Measurements from ENCODE around the gene DNPEP. TPM values are rescaled to one million over a fixed set of nuclear protein-coding genes. Genes with fewer than 3 reads are reported as not detected.

Gene DNPEP
- total and polyA plus RNA-seq, 2 donors (not counting 1 experiment from before 2014, with no cell fraction given): 82.6 to 91.7 TPM

GRCh38 chr2:219380926-219381325 lies 6.8 kb downstream of the DNPEP start:
- ChIA-PET POLR2A (no interaction called here), CTCF (no interaction called here)
- H3K9me3 Mint-ChIP-seq (ENCODE audit: insufficient read depth): no peaks in the 10 kb centered on the region
- no peak overlapping the region for H3K27ac Mint-ChIP-seq
- no peak overlapping the region for H3K27ac ChIP-seq (ENCODE audit: low read length in 2 of 2)
- DNase-seq (no peak), ATAC-seq (ENCODE audit: low read depth) (no peak)
- H3K4me3 ChIP-seq (ENCODE audit: control extremely low read depth in 1 of 5, extremely low read depth in 1 of 5, insufficient read depth in 1 of 5, low read depth in 2 of 5, low read length in 4 of 5): no peak overlapping the region
- H4K20me1 ChIP-seq (ENCODE audit: control insufficient read depth, insufficient read depth, low read length, poor library complexity, severe bottlenecking): no peaks in the 10 kb centered on the region
- TF ChIP-seq EZH2 (IDR thresholded peaks at IDR 0.05; ENCODE audit: borderline replicate concordance, insufficient read depth, low read depth, low read length, poor library complexity, severe bottlenecking) (no peak), CTCF (IDR thresholded peaks at IDR 0.05) (no peak)
- no peak overlapping the region for H2AFZ ChIP-seq (ENCODE audit: insufficient read depth, low read depth, low read length, poor library complexity, severe bottlenecking)
- intact Hi-C loops (cut with micrococcal nuclease): no loop called here
- no peaks in the 10 kb centered on the region for H3K9me3 ChIP-seq (ENCODE audit: control extremely low read depth in 1 of 3, control insufficient read depth in 2 of 3, insufficient read depth in 1 of 3, low read length in 2 of 3)
- H3K4me3 Mint-ChIP-seq: no peak overlapping the region
- no peaks in the 10 kb centered on the region for H3K27me3 ChIP-seq (replicated peaks in 1 of 4; ENCODE audit: control extremely low read depth in 1 of 4, control insufficient read depth in 3 of 4, insufficient read depth in 4 of 4, low read length in 3 of 4)
- no peaks in the 10 kb centered on the region for H3K4me1 ChIP-seq (ENCODE audit: control insufficient read depth in 2 of 2, insufficient read depth in 2 of 2, low read length in 2 of 2)
- H3K4me1 Mint-ChIP-seq: no peaks in the 10 kb centered on the region
- H3K27me3 Mint-ChIP-seq: no peaks in the 10 kb centered on the region
- H3K36me3 ChIP-seq (replicated peaks in 1 of 2; ENCODE audit: control extremely low read depth in 1 of 2, control insufficient read depth in 1 of 2, extremely low read depth in 1 of 2, insufficient read depth in 2 of 2, low read length in 1 of 2): peaks cover 0 to 52% of the 10 kb centered on the region in 2 experiments
- H3K79me2 ChIP-seq (ENCODE audit: control insufficient read depth, insufficient read depth, low read length): peaks cover 8% of the 10 kb centered on the region
- no peak overlapping the region for H3K9ac ChIP-seq (ENCODE audit: low read length)
- no peak overlapping the region for H3K4me2 ChIP-seq (replicated peaks; ENCODE audit: low read depth, low read length, poor library complexity, severe bottlenecking)

- Mint-ChIP-seq H3K9me3 (ENCODE audit: insufficient read depth) (no peaks in the 10 kb centered on the region), H3K4me3 (no peak overlapping the region), H3K27me3 (no peaks in the 10 kb centered on the region), H3K27ac (no peak overlapping the region), H3K4me1 (no peaks in the 10 kb centered on the region)
- no peak overlapping the region for H3K27ac ChIP-seq (ENCODE audit: low read length in 2 of 2)
- no peak overlapping the region for H2AFZ ChIP-seq (ENCODE audit: insufficient read depth, low read depth, low read length, poor library complexity, severe bottlenecking)
- no peaks in the 10 kb centered on the region for H4K20me1 ChIP-seq (ENCODE audit: control insufficient read depth, insufficient read depth, low read length, poor library complexity, severe bottlenecking)
- H3K79me2 ChIP-seq (ENCODE audit: control insufficient read depth, insufficient read depth, low read length): no peaks in the 10 kb centered on the region
- DNase-seq: no peak
- H3K4me1 ChIP-seq (ENCODE audit: control insufficient read depth in 2 of 2, insufficient read depth in 2 of 2, low read length in 2 of 2): no peaks in the 10 kb centered on the region
- no peak overlapping the region for H3K9ac ChIP-seq (ENCODE audit: low read length)
- ChIA-PET POLR2A (no interaction called here), CTCF (interaction anchor here (1.3 kb wide), 1 partner anchor 9 kb away, joined by 3 read pairs; no protein-coding TSS in a partner anchor)
- ATAC-seq (ENCODE audit: low read depth): no peak
- no peaks in the 10 kb centered on the region for H3K9me3 ChIP-seq (ENCODE audit: control extremely low read depth in 1 of 3, control insufficient read depth in 2 of 3, insufficient read depth in 1 of 3, low read length in 2 of 3)
- WGBS (ENCODE audit: insufficient coverage): 99% methylated on average over 7 of the region's 13 CpGs
- peaks cover 0 to 47% of the 10 kb centered on the region in 2 experiments for H3K36me3 ChIP-seq (replicated peaks in 1 of 2; ENCODE audit: control extremely low read depth in 1 of 2, control insufficient read depth in 1 of 2, extremely low read depth in 1 of 2, insufficient read depth in 2 of 2, low read length in 1 of 2)
- no peak overlapping the region for H3K4me2 ChIP-seq (replicated peaks; ENCODE audit: low read depth, low read length, poor library complexity, severe bottlenecking)
- TF ChIP-seq EZH2 (IDR thresholded peaks at IDR 0.05; ENCODE audit: borderline replicate concordance, insufficient read depth, low read depth, low read length, poor library complexity, severe bottlenecking) (no peak), CTCF (IDR thresholded peaks at IDR 0.05) (no peak)
- H3K4me3 ChIP-seq (ENCODE audit: control extremely low read depth in 1 of 5, extremely low read depth in 1 of 5, insufficient read depth in 1 of 5, low read depth in 2 of 5, low read length in 4 of 5): no peak overlapping the region
- H3K27me3 ChIP-seq (replicated peaks in 1 of 4; ENCODE audit: control extremely low read depth in 1 of 4, control insufficient read depth in 3 of 4, insufficient read depth in 4 of 4, low read length in 3 of 4): no peaks in the 10 kb centered on the region
- intact Hi-C loops (cut with micrococcal nuclease): no loop called here
These were observed 9.4 kb downstream of the DNPEP start for GRCh38 chr2:219378163-219378851.

All from B cell (primary cell).